Right lobe of liver (tissue), 4 donors: ENCODE measurements around the gene LRRC56.

Experiments used
- CTCF ChIP-seq, 4 donors: fragments of 200-600 bp in 3 of 4; fragments of 450-650 bp in 1 of 4; IDR thresholded peaks; one replicate each; pipeline versions ENCODE4 v1.5.1 to v1.8.0; 2016 to 2022; ENCODE audit warnings: antibody characterized with exemption in 4 of 4, mild to moderate bottlenecking in 2 of 4
- POLR2A ChIP-seq: fragments of 450-650 bp; IDR thresholded peaks from one replicate; pipeline ENCODE4 v1.6.1; 2017; ENCODE audit warnings: antibody characterized with exemption, mild to moderate bottlenecking
- donor health status: DM: no; HTN: no; CAD: no.
- donor health status: DM: no; HTN: no; CAD: no.
- donor health status: DM: no; HTN: yes; CAD: no.

GRCh38 chr11:545171-545570 is 7.8 kb downstream of the LRRC56 start:
- TF ChIP-seq CTCF (IDR thresholded peaks at IDR 0.05) (no peak), POLR2A (no peak)
